Small intestine (tissue), 7 donors: ENCODE measurements around the gene CCDC102A. TPM values are rescaled to one million over a fixed set of nuclear protein-coding genes. Genes with fewer than 3 reads are reported as not detected.
A peak's percentile ranks its signal among the peaks of the same experiment; 100 is the strongest.
"Not testable (repeated sequence)": the region's sequence is repeated elsewhere in the genome, so short reads cannot be mapped to it uniquely, and the experiment has no call there.

Source experiments
- DNase-seq, 2 donors: peaks; one replicate each; pipeline versions ENCODE4 v3.0.0 to v3.0.0-alpha.2; 2013
- FAIRE-seq: peaks from 2 replicates; lab custom pipeline; 2012; peaks lifted over from hg19 to GRCh38; lab: Jason Lieb, UNC
- H3K27ac ChIP-seq, 3 donors: one replicate each; pipeline ENCODE4 v1.5.1; 2013; ENCODE audit warnings: low read length in 2 of 3, mild to moderate bottlenecking in 2 of 3, control low read depth in 1 of 3, inconsistent platforms in 1 of 3, low read depth in 1 of 3, moderate library complexity in 1 of 3
- H3K27me3 ChIP-seq, 3 donors: one replicate each; pipeline ENCODE4 v1.6.1; 2013; ENCODE audit warnings: low read length in 3 of 3, inconsistent platforms in 1 of 3; ENCODE audit not compliant: control insufficient read depth in 3 of 3, insufficient read depth in 3 of 3
- H3K36me3 ChIP-seq, 3 donors: one replicate each; pipeline ENCODE4 v1.6.1; 2013; ENCODE audit warnings: low read length in 3 of 3, inconsistent platforms in 1 of 3, low read depth in 1 of 3, mild to moderate bottlenecking in 1 of 3, moderate library complexity in 1 of 3; ENCODE audit not compliant: control insufficient read depth in 3 of 3, insufficient read depth in 2 of 3
- H3K4me1 ChIP-seq, 3 donors: one replicate each; pipeline ENCODE4 v1.6.1; 2013; ENCODE audit warnings: low read length in 2 of 3, inconsistent platforms in 1 of 3, low read depth in 1 of 3, mild to moderate bottlenecking in 1 of 3, moderate library complexity in 1 of 3; ENCODE audit not compliant: control insufficient read depth in 3 of 3, insufficient read depth in 2 of 3
- H3K4me3 ChIP-seq, 3 donors: one replicate each; pipeline ENCODE4 v1.5.1; 2013; ENCODE audit warnings: low read length in 3 of 3, control low read depth in 1 of 3, inconsistent platforms in 1 of 3, low read depth in 1 of 3, mild to moderate bottlenecking in 1 of 3, moderate library complexity in 1 of 3
- H3K9me3 ChIP-seq, 2 donors: one replicate each; pipeline ENCODE4 v1.6.1; 2013; ENCODE audit warnings: low read depth in 1 of 2, low read length in 1 of 2; ENCODE audit not compliant: control insufficient read depth in 2 of 2, insufficient read depth in 1 of 2
- WGBS, 3 donors: extraction: QIAGEN DNeasy Blood & Tissue Kit; methylation state at CpG; one replicate each; pipeline ENCODE4 v1.1.7; 2013; 5-methylcytosine and 5-hydroxymethylcytosine counted together
- polyA plus RNA-seq, 4 donors: library from polyadenylated mRNA; stranded (reverse) in 3 of 4; unstranded in 1 of 4; fragments of 200-250 nt in 3 of 4; fragments of 120-200 nt in 1 of 4; gene quantifications; one replicate each; pipeline versions ENCODE4 v1.2.1 to v1.2.3, GENCODE V29; 2013
- donor health status: healthy with polysubstance abuse.
- donor health status: control.
- donor health status: control.
- donor health status: Bipolar disorder and iron deficiency.
- donor health status: healthy.

CCDC102A gene
- polyA plus RNA-seq, 4 donors: 1.1 to 4.5 (median 2.2) TPM

GRCh38 chr16:57547524-57547923, 11.2 kb upstream of the CCDC102A start:
- H3K27me3 ChIP-seq: not testable (repeated sequence)

GRCh38 chr16:57544124-57544653, 7.8 kb upstream of the CCDC102A start:
- Histone ChIP-seq H3K4me1 (no peaks in the 10 kb centered on the region), H3K27ac (no peak overlapping the region), H3K36me3 (no peaks in the 10 kb centered on the region), H3K4me3 (no peak overlapping the region), H3K9me3 (no peaks in the 10 kb centered on the region), H3K27me3 (peaks cover 0 to 1% (median 0%) of the 10 kb centered on the region in 3 donors)
- 69 to 80% (median 74%) methylated on average over 4 of the region's 4 CpGs for WGBS, 3 donors
- FAIRE-seq: no peak
- no peak for DNase-seq

More at GRCh38 chr16:57547524-57547923, 11.2 kb upstream of the CCDC102A start:
- 93 to 96% (median 95%) methylated on average over 12 of the region's 12 CpGs for WGBS, 3 donors
- not testable (repeated sequence) for H3K4me3 ChIP-seq, FAIRE-seq, DNase-seq, H3K27ac ChIP-seq, H3K9me3 ChIP-seq, H3K36me3 ChIP-seq, H3K4me1 ChIP-seq

GRCh38 chr16:57541754-57542435, 5.5 kb upstream of the CCDC102A start:
- Histone ChIP-seq H3K27ac (no peak overlapping the region), H3K4me1 (peaks cover 0 to 2% (median 0%) of the 10 kb centered on the region in 3 donors), H3K9me3 (no peaks in the 10 kb centered on the region), H3K4me3 (no peak overlapping the region), H3K36me3 (no peaks in the 10 kb centered on the region), H3K27me3 (peaks cover 0 to under 1% (median 0%) of the 10 kb centered on the region in 3 donors)
- FAIRE-seq: no peak
- DNase-seq: no peak
- WGBS, 3 donors: 74 to 84% (median 76%) methylated on average over 4 of the region's 4 CpGs

GRCh38 chr16:57540906-57541753, 4.8 kb upstream of the CCDC102A start:
- no peak overlapping the region for H3K27ac ChIP-seq
- WGBS, 3 donors: 53 to 73% (median 59%) methylated on average over 12 of the region's 12 CpGs
- peaks cover 0 to 3% (median 0%) of the 10 kb centered on the region in 3 donors for H3K27me3 ChIP-seq
- H3K4me3 ChIP-seq: no peak overlapping the region
- DNase-seq (no peak), FAIRE-seq (no peak)
- H3K4me1 ChIP-seq: peaks cover 0 to 5% (median 0%) of the 10 kb centered on the region in 3 donors
- H3K9me3 ChIP-seq: no peaks in the 10 kb centered on the region
- H3K36me3 ChIP-seq: no peaks in the 10 kb centered on the region

GRCh38 chr16:57540387-57540786, 4.0 kb upstream of the CCDC102A start:
- Histone ChIP-seq H3K9me3 (no peaks in the 10 kb centered on the region), H3K27me3 (peaks cover 0 to 3% (median 0%) of the 10 kb centered on the region in 3 donors), H3K36me3 (no peaks in the 10 kb centered on the region), H3K4me1 (peaks cover 0 to 5% (median 0%) of the 10 kb centered on the region in 3 donors), H3K4me3 (no peak overlapping the region), H3K27ac (no peak overlapping the region)
- WGBS, 3 donors: 86 to 94% (median 90%) methylated on average over 2 of the region's 2 CpGs
- DNase-seq (no peak), FAIRE-seq (no peak)

- Histone ChIP-seq H3K27me3 (peaks cover 0 to 3% (median 0%) of the 10 kb centered on the region in 3 donors), H3K4me1 (peaks cover 0 to 10% (median 0%) of the 10 kb centered on the region in 3 donors), H3K9me3 (no peaks in the 10 kb centered on the region), H3K36me3 (no peaks in the 10 kb centered on the region), H3K27ac (no peak overlapping the region), H3K4me3 (no peak overlapping the region)
- WGBS, 3 donors: 76 to 91% (median 82%) methylated on average over 10 of the region's 10 CpGs
- DNase-seq: no peak
- FAIRE-seq: no peak
Observed at GRCh38 chr16:57539072-57539796, 2.9 kb upstream of the CCDC102A start.

GRCh38 chr16:57538235-57538721, 1.9 kb upstream of the CCDC102A start:
- FAIRE-seq: no peak
- DNase-seq: no peak
- peaks cover 0 to 10% (median 0%) of the 10 kb centered on the region in 3 donors for H3K4me1 ChIP-seq
- no peak overlapping the region for H3K4me3 ChIP-seq
- H3K9me3 ChIP-seq: no peaks in the 10 kb centered on the region
- 74 to 87% (median 74%) methylated on average over 14 of the region's 14 CpGs for WGBS, 3 donors
- H3K27me3 ChIP-seq: peaks cover 0 to 3% (median 0%) of the 10 kb centered on the region in 3 donors
- H3K36me3 ChIP-seq: peaks cover 0 to 6% (median 0%) of the 10 kb centered on the region in 3 donors
- H3K27ac ChIP-seq: peak overlapping the region in 1 of 3 donors; percentile 32
